Spinal cord (tissue), 10 donors: Measurements from ENCODE around the gene COPB2. TPM values are rescaled to one million over a fixed set of nuclear protein-coding genes. Genes with fewer than 3 reads are reported as not detected.
A peak's percentile ranks its signal among the peaks of the same experiment; 100 is the strongest.

ENCODE experiments used
- DNase-seq, 6 donors: peaks; one replicate each; pipeline versions ENCODE4 v3.0.0 to v3.0.0-alpha.2; 2013 to 2015; ENCODE audit warnings: low spot score in 6 of 6, low read depth in 4 of 6
- H3K27ac ChIP-seq: one replicate; pipeline ENCODE4 v1.5.1; 2013; ENCODE audit warnings: low read depth, low read length, control low read depth
- H3K27me3 ChIP-seq: one replicate; pipeline ENCODE4 v1.6.1; 2013; ENCODE audit warnings: low read length; ENCODE audit not compliant: control insufficient read depth, insufficient read depth
- H3K36me3 ChIP-seq: one replicate; pipeline ENCODE4 v1.6.1; 2013; ENCODE audit warnings: low read length; ENCODE audit not compliant: control insufficient read depth, insufficient read depth
- H3K4me1 ChIP-seq: one replicate; pipeline ENCODE4 v1.6.1; 2013; ENCODE audit warnings: low read length; ENCODE audit not compliant: control insufficient read depth, insufficient read depth
- H3K4me3 ChIP-seq: one replicate; pipeline ENCODE4 v1.5.1; 2013; ENCODE audit warnings: low read depth, low read length, control low read depth
- H3K9me3 ChIP-seq: one replicate; pipeline ENCODE4 v1.6.1; 2013; ENCODE audit warnings: low read length; ENCODE audit not compliant: control insufficient read depth, insufficient read depth
- WGBS: methylation state at CpG from one replicate; pipeline ENCODE4 v1.1.5; 2013; ENCODE audit warnings: missing lambda C conversion rate; ENCODE audit not compliant: insufficient coverage; 5-methylcytosine and 5-hydroxymethylcytosine counted together
- polyA plus RNA-seq, 2 donors: library from polyadenylated mRNA; unstranded; fragments of 120-200 nt; gene quantifications; one replicate each; pipeline ENCODE4 v1.2.1, GENCODE V29; 2013; ENCODE audit not compliant: insufficient read length in 2 of 2
- total RNA-seq, 2 donors: library from RNA; depleted of rRNA in 1 of 2; stranded (reverse); fragments of 120-200 nt in 1 of 2; fragments of >200 nt in 1 of 2; gene quantifications; one replicate each; pipeline versions ENCODE4 v1.2.3 to v1.2.4, GENCODE V29; 2013 to 2014
- donor health status: healthy.

Gene COPB2
- total and polyA plus RNA-seq, 4 donors = 96.9 to 146 (median 131) TPM

DNA sequence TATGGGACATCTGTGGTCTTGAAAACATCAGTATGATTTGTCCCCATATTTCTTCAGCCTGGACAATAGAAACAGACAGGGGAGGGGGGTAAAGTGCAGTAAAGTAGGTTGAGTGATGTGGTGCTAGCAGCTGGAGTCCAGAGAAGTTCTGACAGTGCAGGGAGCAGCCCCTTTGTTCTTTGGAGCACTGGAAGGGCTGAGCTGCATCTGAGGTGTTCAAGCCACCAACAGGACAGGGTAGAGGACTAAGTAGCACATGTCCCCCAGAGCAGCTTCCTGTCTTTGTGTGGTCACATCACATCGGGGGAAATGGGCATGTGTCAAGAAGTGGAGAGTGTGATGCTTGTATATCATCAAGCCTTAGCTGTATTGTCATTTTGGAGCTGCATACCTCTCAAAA lies 33.6 kb downstream of the COPB2 start:
- DNase-seq = no peak
- Histone ChIP-seq H3K36me3 (peaks cover 31% of the 10 kb centered on the region), H3K4me3 (no peak overlapping the region), H3K9me3 (no peaks in the 10 kb centered on the region), H3K4me1 (no peaks in the 10 kb centered on the region), H3K27ac (no peak overlapping the region), H3K27me3 (no peaks in the 10 kb centered on the region)
- 60% methylated on average over 1 of the region's 1 CpG for whole genome bisulfite sequencing

DNA sequence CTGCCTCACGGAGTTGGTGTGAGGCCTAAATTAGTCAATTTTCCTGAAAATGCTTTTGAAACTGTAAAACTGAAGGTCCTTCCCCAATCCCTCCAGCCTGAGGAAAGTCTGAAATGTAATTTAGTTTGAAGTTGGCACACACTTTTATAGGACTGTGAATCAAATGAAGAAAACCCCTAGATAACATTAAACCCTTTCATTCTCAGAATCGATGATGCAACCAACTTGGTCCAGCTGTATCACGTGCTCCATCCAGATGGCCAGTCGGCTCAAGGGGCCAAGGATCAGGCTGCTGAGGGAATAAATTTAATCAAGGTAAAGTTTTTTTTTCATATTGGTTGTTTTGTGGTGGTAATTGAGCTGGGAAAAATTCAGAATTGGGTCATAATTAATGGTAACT lies 34.0 kb downstream of the COPB2 start:
- 60% methylated on average over 3 of the region's 4 CpGs for WGBS
- no peak overlapping the region for H3K27ac ChIP-seq
- H3K36me3 ChIP-seq = peaks cover 33% of the 10 kb centered on the region

DNA sequence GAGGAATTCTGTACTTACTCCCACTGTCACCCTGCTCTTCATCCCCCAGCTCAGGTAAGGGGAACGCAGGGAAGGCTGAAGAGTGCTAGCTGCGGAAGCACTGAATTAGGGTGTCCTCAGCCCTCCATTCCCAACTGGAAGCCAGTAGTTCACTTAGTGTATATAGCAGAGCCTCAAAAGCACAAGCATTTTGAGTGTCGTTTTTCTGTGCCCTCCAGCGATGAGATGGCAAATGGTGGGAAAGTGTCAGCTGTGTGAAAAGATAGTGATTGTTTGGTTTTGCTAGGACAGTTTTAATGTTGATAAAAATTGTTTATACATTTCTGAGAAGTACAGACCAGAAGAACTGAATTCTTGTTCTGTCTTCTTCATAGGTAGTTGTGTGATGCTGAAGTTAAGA lies 34.8 kb downstream of the COPB2 start:
- H3K9me3 ChIP-seq = no peaks in the 10 kb centered on the region
- H3K36me3 ChIP-seq = peaks cover 31% of the 10 kb centered on the region
- H3K27me3 ChIP-seq = no peaks in the 10 kb centered on the region
- 100% methylated on average over 4 of the region's 4 CpGs for WGBS
- no peaks in the 10 kb centered on the region for H3K4me1 ChIP-seq
- H3K4me3 ChIP-seq = no peak overlapping the region
- DNase-seq = no peak
- no peak overlapping the region for H3K27ac ChIP-seq

More for the DNA sequence above, 34.0 kb downstream of the COPB2 start:
- H3K4me3 ChIP-seq = no peak overlapping the region
- H3K27me3 ChIP-seq = no peaks in the 10 kb centered on the region
- H3K9me3 ChIP-seq = no peaks in the 10 kb centered on the region
- no peaks in the 10 kb centered on the region for H3K4me1 ChIP-seq
- no peak for DNase-seq

DNA sequence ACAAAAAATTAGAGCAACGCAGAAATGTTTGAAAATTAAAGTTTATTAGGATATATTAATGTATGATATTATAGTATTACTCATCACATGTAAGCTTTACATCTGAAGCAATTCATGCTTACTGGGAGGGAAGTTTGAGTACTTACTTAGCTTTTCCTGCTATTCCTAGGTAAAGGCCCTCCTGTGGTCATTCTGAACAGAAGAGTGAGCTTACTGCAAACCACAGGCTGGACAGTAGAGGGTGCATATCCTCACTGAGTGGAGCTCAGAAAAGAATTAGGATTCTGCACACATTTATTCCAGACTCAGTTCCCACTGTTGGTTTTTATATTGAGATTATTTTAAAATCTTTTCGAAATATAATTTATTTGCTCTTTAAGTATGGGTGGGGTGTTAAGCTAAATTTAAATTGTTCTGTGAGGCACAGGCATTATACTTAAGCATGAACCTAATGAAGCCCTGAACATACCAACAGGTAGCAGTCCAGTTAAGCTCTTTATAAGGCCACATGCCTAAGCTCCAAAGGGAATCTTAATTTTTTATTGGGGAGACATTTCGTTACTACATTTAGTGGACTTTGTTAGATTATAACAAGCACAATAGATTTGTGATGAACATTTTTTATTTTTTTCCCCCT lies 35.4 kb downstream of the COPB2 start:
- H3K9me3 ChIP-seq = no peaks in the 10 kb centered on the region
- no peak overlapping the region for H3K27ac ChIP-seq
- H3K36me3 ChIP-seq = peaks cover 31% of the 10 kb centered on the region
- no CpG with 5 or more reads among the region's 3 CpGs for WGBS
- no peaks in the 10 kb centered on the region for H3K27me3 ChIP-seq
- H3K4me3 ChIP-seq = no peak overlapping the region
- H3K4me1 ChIP-seq = no peaks in the 10 kb centered on the region
- DNase-seq = peak in 4 of 6 donors; percentile 35 to 85 (median 59)

DNA sequence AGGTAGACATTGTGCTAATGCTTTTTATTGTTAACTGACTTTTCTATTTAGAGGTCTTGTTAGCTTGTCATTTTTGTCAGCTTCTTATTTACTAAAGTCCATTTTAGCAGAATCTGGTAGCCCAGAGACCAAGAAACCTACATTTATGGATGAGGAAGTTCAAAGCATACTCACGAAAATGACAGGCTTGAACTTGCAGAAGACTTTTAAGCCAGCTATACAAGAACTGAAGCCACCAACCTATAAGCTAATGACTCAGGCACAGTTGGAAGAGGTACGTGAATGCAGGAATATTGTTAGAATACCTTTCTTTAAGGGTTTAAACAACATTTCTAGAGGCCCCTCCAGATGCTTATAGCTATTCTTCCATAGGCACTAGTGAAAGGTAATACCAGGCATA lies 42.7 kb downstream of the COPB2 start:
- 100% methylated on average over 1 of the region's 2 CpGs for WGBS
- Histone ChIP-seq H3K9me3 (no peaks in the 10 kb centered on the region), H3K27me3 (no peaks in the 10 kb centered on the region), H3K4me1 (peaks cover 5% of the 10 kb centered on the region), H3K4me3 (no peak overlapping the region), H3K36me3 (peaks cover 8% of the 10 kb centered on the region), H3K27ac (no peak overlapping the region)
- DNase-seq = no peak

DNA sequence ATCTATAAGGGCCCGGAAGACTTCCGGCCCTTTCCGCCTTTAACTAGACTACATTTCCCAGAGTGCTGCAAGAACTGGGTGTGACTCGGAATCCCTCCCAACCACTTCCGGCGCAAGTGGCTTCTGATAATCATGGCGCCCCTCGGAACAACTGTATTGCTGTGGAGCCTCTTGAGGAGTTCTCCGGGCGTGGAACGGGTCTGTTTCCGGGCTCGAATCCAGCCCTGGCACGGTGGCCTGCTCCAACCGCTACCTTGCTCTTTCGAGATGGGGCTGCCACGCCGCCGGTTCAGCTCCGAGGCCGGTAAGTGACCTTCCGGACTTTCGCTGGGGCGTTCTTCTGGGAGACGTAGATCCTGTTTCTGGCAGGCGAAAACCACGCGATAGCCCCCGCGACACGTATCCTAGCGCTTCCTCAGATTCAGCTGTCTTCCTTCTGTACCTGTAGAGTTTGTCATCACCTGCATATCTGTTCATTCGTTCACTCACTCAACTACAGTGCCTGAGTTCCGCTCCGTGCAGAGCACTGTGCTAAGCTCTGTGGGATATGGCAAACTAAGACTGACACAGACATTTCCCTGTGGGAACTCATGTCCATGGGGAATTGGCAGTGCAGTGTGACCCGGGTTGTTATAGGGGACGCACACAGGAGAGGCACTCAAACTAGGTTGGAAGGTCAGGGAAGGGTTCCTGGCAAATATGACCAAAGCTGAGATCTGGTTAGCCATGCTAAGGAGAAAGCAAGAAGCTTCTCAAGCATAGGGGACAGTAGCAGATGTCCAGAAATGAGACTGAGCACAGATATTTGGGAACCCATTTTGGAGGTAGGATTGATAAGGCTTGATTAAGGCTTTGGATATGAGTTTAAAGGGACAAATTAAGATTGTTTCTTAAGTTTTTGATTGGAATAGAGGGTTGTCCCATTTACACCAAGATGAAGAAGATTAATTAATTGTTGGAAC lies 45.3 kb downstream of the COPB2 start, which contains the start of gene MRPS22:
MRPS22 (plus strand) TSS at position 126 of the 962 bp plus-strand sequence; CDS start at position 133, 7 bp downstream.
- DNase-seq = peak; percentile 62 to 97 (median 74)
- WGBS = under 1% methylated on average over 31 of the region's 37 CpGs
- Histone ChIP-seq H3K9me3 (no peaks in the 10 kb centered on the region), H3K36me3 (no peaks in the 10 kb centered on the region), H3K27me3 (peaks cover 14% of the 10 kb centered on the region), H3K4me3 (peak within 1 kb of the TSS; percentile 92), H3K27ac (peak within 1 kb of the TSS; percentile 69), H3K4me1 (peaks cover 5% of the 10 kb centered on the region)

DNA sequence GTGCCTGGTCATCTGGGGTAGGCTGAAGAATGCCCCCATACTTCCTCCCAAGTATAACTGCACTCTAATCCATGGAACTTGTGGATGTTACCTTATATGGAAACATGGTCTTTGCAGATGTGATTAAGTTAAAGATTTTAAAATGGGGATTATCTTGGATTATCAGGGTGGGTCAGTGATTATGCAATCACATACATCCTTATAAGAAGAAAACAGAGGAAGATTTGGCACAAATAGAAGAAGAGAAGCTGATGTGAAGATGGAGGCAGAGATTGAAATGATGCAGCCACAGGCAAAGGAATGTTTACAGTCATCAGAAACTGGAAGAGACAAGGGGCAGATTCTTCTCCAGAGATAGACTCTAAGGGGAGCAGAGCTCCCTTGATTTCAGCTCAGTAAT lies 47.4 kb downstream of the COPB2 start:
- Histone ChIP-seq H3K27me3 (peaks cover 16% of the 10 kb centered on the region), H3K9me3 (no peaks in the 10 kb centered on the region), H3K4me3 (no peak overlapping the region), H3K27ac (no peak overlapping the region), H3K4me1 (peaks cover 5% of the 10 kb centered on the region), H3K36me3 (no peaks in the 10 kb centered on the region)
- DNase-seq = no peak

DNA sequence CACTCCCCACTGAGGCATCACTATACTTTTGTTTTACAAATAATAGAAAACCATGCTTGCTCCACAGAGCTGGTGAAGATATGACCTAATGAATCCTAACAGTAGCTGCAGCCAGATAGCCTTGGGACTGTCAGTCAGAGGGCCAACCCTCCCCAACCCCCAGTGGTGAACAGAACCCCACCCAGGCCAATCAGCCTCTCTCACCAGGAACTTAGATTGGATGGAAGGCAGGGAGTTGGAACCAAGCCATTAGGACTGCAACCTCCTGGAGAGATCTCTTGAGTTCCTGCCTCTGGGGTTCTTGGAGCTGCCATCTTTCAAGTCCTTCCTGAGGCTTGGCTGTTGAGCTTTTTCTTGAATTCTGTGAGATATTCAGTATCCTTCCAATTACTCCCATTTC lies 48.7 kb downstream of the COPB2 start:
- Histone ChIP-seq H3K27ac (no peak overlapping the region), H3K27me3 (peaks cover 16% of the 10 kb centered on the region), H3K4me1 (peaks cover 5% of the 10 kb centered on the region), H3K4me3 (no peak overlapping the region), H3K36me3 (no peaks in the 10 kb centered on the region), H3K9me3 (no peaks in the 10 kb centered on the region)
- DNase-seq = no peak

DNA sequence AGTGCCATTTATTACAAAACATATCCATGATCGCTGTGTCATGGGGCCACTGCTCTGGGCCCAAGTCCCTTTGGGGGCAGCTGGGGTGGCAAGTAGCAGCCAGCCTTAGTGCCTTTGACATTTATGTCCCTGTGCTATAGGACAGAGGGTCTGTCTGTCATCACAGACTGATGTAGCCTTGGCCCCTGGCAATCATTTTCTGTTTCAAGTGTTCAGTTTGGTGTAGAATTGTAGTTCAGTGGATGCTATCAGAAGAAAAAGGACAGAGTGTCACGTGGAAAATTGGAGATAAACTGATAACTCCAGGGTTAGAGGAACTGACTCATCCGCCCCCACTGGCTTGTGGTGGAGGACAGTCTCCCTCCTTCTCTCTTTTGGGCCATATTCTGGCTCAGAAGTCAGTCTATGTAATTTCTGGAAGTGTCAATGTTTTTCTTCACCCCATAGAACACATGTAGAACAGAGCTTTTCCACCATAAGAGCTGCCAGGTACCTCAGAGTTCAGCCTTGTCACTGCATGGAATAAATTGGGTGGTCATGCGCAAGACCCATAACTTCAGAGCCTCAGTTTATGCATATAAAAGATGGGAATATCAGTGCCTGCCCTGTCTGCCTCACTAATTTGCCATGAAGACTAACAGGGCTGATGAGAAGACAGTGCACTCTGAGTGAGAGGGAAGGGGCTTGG lies 50.1 kb downstream of the COPB2 start:
- Histone ChIP-seq H3K4me3 (no peak overlapping the region), H3K4me1 (peaks cover 5% of the 10 kb centered on the region), H3K9me3 (no peaks in the 10 kb centered on the region), H3K27me3 (peaks cover 16% of the 10 kb centered on the region), H3K27ac (no peak overlapping the region), H3K36me3 (no peaks in the 10 kb centered on the region)
- no peak for DNase-seq
- WGBS = 68% methylated on average over 2 of the region's 4 CpGs
